Endothelial cell of umbilical vein (primary cell): ENCODE data around the gene FST. TPM values are rescaled to one million over a fixed set of nuclear protein-coding genes. Genes with fewer than 3 reads are reported as not detected.

ENCODE experiments used
- Bru-seq: library from RNA; stranded (reverse); fragments of 400-500 nt; gene quantifications from one replicate; lab custom pipeline; 2021; lab: Mats Ljungman, UMichigan
- BruChase-seq, 2 experiments: library from RNA; stranded (reverse); fragments of 400-500 nt; gene quantifications; one replicate each; lab custom pipeline; 2021; lab: Mats Ljungman, UMichigan
- BruUV-seq: library from RNA; stranded (reverse); fragments of 400-500 nt; replicated peaks from 2 replicates; lab custom pipeline; 2021; lab: Mats Ljungman, UMichigan
- CTCF ChIA-PET: fragments of 300-600, 350-600 bp; sonication (Branson Sonifier 250); formaldehyde crosslinking; loops from one replicate; lab custom pipeline; 2021; ENCODE audit warnings: antibody characterized with exemption, inconsistent platforms; lab: Charles Lee
- POLR2A ChIA-PET: fragments of 300-600, 350-600 bp; sonication (Branson Sonifier 250); formaldehyde crosslinking; loops from one replicate; lab custom pipeline; 2021; ENCODE audit warnings: antibody characterized with exemption, inconsistent platforms; lab: Charles Lee
- DNase-seq: peaks from one replicate; pipeline ENCODE4 v3.0.0-alpha.2; 2011; ENCODE audit warnings: low read depth, low spot score
- FAIRE-seq: peaks from 2 replicates; lab custom pipeline; 2011; peaks lifted over from hg19 to GRCh38; lab: Jason Lieb, UNC
- H2AFZ ChIP-seq: 2 replicates; pipeline ENCODE4 v1.6.0; 2012; ENCODE audit warnings: low read depth, low read length, control low read depth, inconsistent platforms
- H3K27ac ChIP-seq: 2 replicates; pipeline ENCODE4 v1.5.1; 2011; ENCODE audit warnings: low read depth, mild to moderate bottlenecking, control low read depth, low read length, moderate library complexity; ENCODE audit not compliant: insufficient read depth
- H3K27me3 ChIP-seq, 2 experiments: 2 replicates each; pipeline versions ENCODE4 v1.6.0 to v1.6.1; 2011; ENCODE audit warnings: low read length in 2 of 2, mixed read lengths in 1 of 2; ENCODE audit not compliant: control insufficient read depth in 2 of 2, insufficient read depth in 2 of 2
- H3K36me3 ChIP-seq, 2 experiments: 2 replicates in 1 of 2; 3 replicates in 1 of 2; pipeline ENCODE4 v1.5.1; 2011; ENCODE audit warnings: low read length in 2 of 2, mild to moderate bottlenecking in 1 of 2, moderate library complexity in 1 of 2; ENCODE audit not compliant: control insufficient read depth in 2 of 2, insufficient read depth in 2 of 2; ENCODE audit errors: extremely low read depth in 1 of 2
- H3K4me1 ChIP-seq: 3 replicates; pipeline ENCODE4 v1.5.1; 2011; ENCODE audit warnings: mild to moderate bottlenecking, low read length; ENCODE audit not compliant: control insufficient read depth, insufficient read depth; ENCODE audit errors: extremely low read depth
- H3K4me2 ChIP-seq: 2 replicates; pipeline ENCODE4 v1.6.1; 2011; ENCODE audit warnings: low read length, control low read depth, mixed read lengths; ENCODE audit not compliant: insufficient read depth
- H3K4me3 ChIP-seq, 3 experiments: fragments of 200-600 bp in 1 of 3; sonication (generic), shearing (Covaris generic) in 1 of 3; replicated peaks in 1 of 3; 2 replicates each; pipeline ENCODE4 v1.5.1; 2011 to 2016; ENCODE audit warnings: control low read depth in 3 of 3, low read length in 3 of 3, mild to moderate bottlenecking in 2 of 3, inconsistent platforms in 1 of 3, low read depth in 1 of 3, moderate library complexity in 1 of 3; ENCODE audit not compliant: insufficient read depth in 1 of 3
- H3K79me2 ChIP-seq: 2 replicates; pipeline ENCODE4 v1.6.0; 2012; ENCODE audit warnings: low read length, inconsistent platforms; ENCODE audit not compliant: control insufficient read depth, insufficient read depth
- H3K9ac ChIP-seq: replicated peaks from 2 replicates; pipeline ENCODE3; 2011; ENCODE audit warnings: low read length, control low read depth; ENCODE audit not compliant: insufficient read depth; ENCODE audit errors: extremely low read depth
- H3K9me1 ChIP-seq: replicated peaks from 3 replicates; pipeline ENCODE4 v1.6.0; 2011; ENCODE audit warnings: mild to moderate bottlenecking, low read length; ENCODE audit not compliant: control insufficient read depth, insufficient read depth; ENCODE audit errors: extremely low read depth
- H3K9me3 ChIP-seq: replicated peaks from 2 replicates; pipeline ENCODE4 v1.5.1; 2012; ENCODE audit warnings: low read length, inconsistent platforms; ENCODE audit not compliant: control insufficient read depth, insufficient read depth
- H4K20me1 ChIP-seq: replicated peaks from 2 replicates; pipeline ENCODE3; 2011; ENCODE audit warnings: mild to moderate bottlenecking, low read length; ENCODE audit not compliant: control insufficient read depth, insufficient read depth; ENCODE audit errors: extremely low read depth
- EZH2 ChIP-seq: IDR thresholded peaks from 2 replicates; pipeline ENCODE4 v1.6.1; 2012; ENCODE audit warnings: borderline replicate concordance, low read depth, mild to moderate bottlenecking, moderate library complexity, low read length, inconsistent platforms; ENCODE audit not compliant: severe bottlenecking
- FOS ChIP-seq: IDR thresholded peaks from 2 replicates; pipeline ENCODE4 v1.6.1; 2011; ENCODE audit warnings: mild to moderate bottlenecking, low read length, moderate library complexity, borderline replicate concordance; ENCODE audit not compliant: insufficient read depth
- GATA2 ChIP-seq: IDR thresholded peaks from 2 replicates; pipeline ENCODE4 v1.7.0; 2011; ENCODE audit warnings: low read depth, mild to moderate bottlenecking, moderate library complexity, mixed read lengths, low read length; ENCODE audit not compliant: insufficient read length, insufficient read depth
- JUN ChIP-seq: IDR thresholded peaks from 2 replicates; pipeline ENCODE4 v1.6.1; 2011; ENCODE audit warnings: borderline replicate concordance, low read depth; ENCODE audit not compliant: insufficient read length, insufficient read depth
- MYC ChIP-seq: IDR thresholded peaks from one replicate; pipeline ENCODE4 v1.6.1; 2011; ENCODE audit warnings: mild to moderate bottlenecking, low read depth, low read length
- POLR2A ChIP-seq: IDR thresholded peaks from 2 replicates; pipeline ENCODE4 v1.6.1; 2012; ENCODE audit warnings: low read depth, mild to moderate bottlenecking, control low read depth, low read length
- POLR2AphosphoS5 ChIP-seq: IDR thresholded peaks from 2 replicates; pipeline ENCODE4 v1.6.1; 2012; ENCODE audit warnings: low read depth, mild to moderate bottlenecking, control low read depth, low read length, moderate library complexity; ENCODE audit not compliant: insufficient read depth
- dilution Hi-C: fragments of 300-500 bp; cut with MboI; formaldehyde crosslinking; loops from one replicate; pipeline ENCODE4 v1.15.0; 2019; ENCODE audit warnings: low sequenced_read_pairs; ENCODE audit not compliant: extremely low pct_ligation_motif_present
- intact Hi-C: fragments of 100-400 bp; cut with micrococcal nuclease; formaldehyde crosslinking; loops from one replicate; pipeline ENCODE4 v1.10.0; 2022
- long read RNA-seq: library from polyadenylated mRNA; stranded (forward); transcript quantifications from one replicate; pipeline ENCODE4 v2.0.0, GENCODE V29; 2021
- polyA minus RNA-seq, 3 experiments: library from RNA; depleted of rRNA, polyadenylated mRNA; stranded (reverse); fragments of >200 nt; gene quantifications; 1 replicate in 1 of 3; 2 replicates in 2 of 3; pipeline ENCODE4 v1.2.3, GENCODE V29; 2011
- polyA plus RNA-seq, 4 experiments: library from polyadenylated mRNA; depleted of rRNA in 3 of 4; stranded (reverse) in 3 of 4; unstranded in 1 of 4; fragments of >200 nt; gene quantifications; 2 replicates each; pipeline versions ENCODE4 v1.2.1 to v1.2.3, GENCODE V29; 2011 to 2012; ENCODE audit warnings: missing spikeins in 1 of 4
- total RNA-seq: library from RNA; stranded (reverse); gene quantifications from 2 replicates; pipeline ENCODE4 v1.2.3, GENCODE V29; 2021
- TF ChIP-seq, protein P1 (sequence below), 2 donors: IDR thresholded peaks; 1 replicate in 1 of 2; 2 replicates in 1 of 2; pipeline ENCODE4 v1.5.1; 2011; ENCODE audit warnings: low read length in 2 of 2, mild to moderate bottlenecking in 2 of 2, moderate library complexity in 2 of 2, control low read depth in 1 of 2, inconsistent platforms in 1 of 2, low read depth in 1 of 2; ENCODE audit not compliant: insufficient read depth in 1 of 2; ENCODE audit errors: extremely low read depth in 1 of 2
- TF ChIP-seq, protein P2 (sequence below): IDR thresholded peaks from 2 replicates; pipeline ENCODE4 v1.6.1; 2011; ENCODE audit not compliant: insufficient read depth, insufficient read length

The FST gene, protein sequence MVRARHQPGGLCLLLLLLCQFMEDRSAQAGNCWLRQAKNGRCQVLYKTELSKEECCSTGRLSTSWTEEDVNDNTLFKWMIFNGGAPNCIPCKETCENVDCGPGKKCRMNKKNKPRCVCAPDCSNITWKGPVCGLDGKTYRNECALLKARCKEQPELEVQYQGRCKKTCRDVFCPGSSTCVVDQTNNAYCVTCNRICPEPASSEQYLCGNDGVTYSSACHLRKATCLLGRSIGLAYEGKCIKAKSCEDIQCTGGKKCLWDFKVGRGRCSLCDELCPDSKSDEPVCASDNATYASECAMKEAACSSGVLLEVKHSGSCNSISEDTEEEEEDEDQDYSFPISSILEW
- total RNA-seq, result 13.4 and 46.0 TPM in 2 replicates
- polyA plus RNA-seq, result 13.7 and 20.8 TPM in 2 replicates
- polyA plus RNA-seq (2011; cell fraction: cytosol; rRNA removed), result 23.3 and 27.4 TPM in 2 replicates
- polyA plus RNA-seq (2011; cell fraction: nucleus; rRNA removed), result 23.7 and 27.3 TPM in 2 replicates
- 17.1 and 19.2 TPM in 2 replicates for polyA plus RNA-seq (2012)
- 9.3 and 16.2 TPM in 2 replicates for polyA minus RNA-seq
- 1.3 TPM for polyA minus RNA-seq (2011; cell fraction: cytosol; rRNA and poly(A)+ RNA removed)
- 7.7 and 8.4 TPM in 2 replicates for polyA minus RNA-seq (2011; cell fraction: nucleus; rRNA and poly(A)+ RNA removed)
- Bru-seq, nascent RNA, result percentile 89 among the genes with signal in this experiment
- percentile 82 among the genes with signal in this experiment for BruChase-seq, experiment 1, labeled RNA remaining after a 6-hour chase
- BruChase-seq, experiment 2, labeled RNA remaining after a 2-hour chase, result percentile 68 among the genes with signal in this experiment
- long read RNA-seq, transcript FST-201 (6 exons, 2,519 nt), result major isoform, 23 of 35 reads
- long read RNA-seq, partial matches to known transcripts, result 0 of 35 reads
- long read RNA-seq, other reads (novel, unspliced or antisense), result 9 of 35 reads

DNA sequence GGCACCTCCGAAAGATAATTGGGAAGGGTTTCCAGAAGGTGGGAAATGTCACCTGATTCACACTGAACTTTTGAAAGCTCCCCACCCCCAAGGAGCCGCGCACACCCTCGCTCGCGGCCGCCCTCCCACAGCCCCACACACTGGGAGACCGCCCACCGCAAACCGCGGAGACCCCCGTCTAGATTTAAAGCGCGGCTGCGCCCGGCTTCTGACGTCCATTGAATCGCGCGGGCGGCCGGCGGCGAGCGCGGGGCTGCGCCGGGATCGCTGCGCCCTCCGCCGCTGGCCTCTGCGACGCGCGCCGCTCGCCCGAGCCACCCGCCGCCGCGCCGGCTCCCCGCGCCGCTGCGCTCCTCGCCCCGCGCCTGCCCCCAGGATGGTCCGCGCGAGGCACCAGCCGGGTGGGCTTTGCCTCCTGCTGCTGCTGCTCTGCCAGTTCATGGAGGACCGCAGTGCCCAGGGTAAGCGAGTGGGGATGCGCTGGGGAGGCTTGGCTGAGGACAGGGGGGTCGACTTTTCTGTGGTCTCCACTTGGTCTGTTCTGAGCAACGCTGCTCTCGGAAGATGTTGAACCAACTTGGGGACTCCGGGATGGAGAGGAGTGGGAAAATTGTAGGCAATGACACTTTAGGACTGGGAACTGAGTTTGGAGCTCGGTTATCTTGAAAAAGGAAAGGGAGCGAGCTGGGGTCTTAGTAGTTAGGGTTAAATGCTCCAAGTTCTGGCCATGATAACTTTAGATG, at the start of gene FST:
Gene FST, plus strand, starts transcription at position 214 of the 743 bp plus-strand sequence. Its CDS starts 163 bp downstream, at position 377.
- H3K4me2 ChIP-seq, result peak within 1 kb of the TSS; percentile 96
- H3K27ac ChIP-seq, result no peak within 1 kb of the TSS
- ChIA-PET POLR2A (no interaction called here), CTCF (interaction anchor here (2.0 to 3.2 kb wide), 4 partner anchors 218 to 754 kb away, joined by 9 to 12 read pairs (median 10); no protein-coding TSS in a partner anchor)
- TF ChIP-seq POLR2A (no peak), JUN (no peak), POLR2AphosphoS5 (no peak), EZH2 (no peak), MYC (no peak), FOS (no peak), GATA2 (no peak)
- TF ChIP-seq, protein P1, sequence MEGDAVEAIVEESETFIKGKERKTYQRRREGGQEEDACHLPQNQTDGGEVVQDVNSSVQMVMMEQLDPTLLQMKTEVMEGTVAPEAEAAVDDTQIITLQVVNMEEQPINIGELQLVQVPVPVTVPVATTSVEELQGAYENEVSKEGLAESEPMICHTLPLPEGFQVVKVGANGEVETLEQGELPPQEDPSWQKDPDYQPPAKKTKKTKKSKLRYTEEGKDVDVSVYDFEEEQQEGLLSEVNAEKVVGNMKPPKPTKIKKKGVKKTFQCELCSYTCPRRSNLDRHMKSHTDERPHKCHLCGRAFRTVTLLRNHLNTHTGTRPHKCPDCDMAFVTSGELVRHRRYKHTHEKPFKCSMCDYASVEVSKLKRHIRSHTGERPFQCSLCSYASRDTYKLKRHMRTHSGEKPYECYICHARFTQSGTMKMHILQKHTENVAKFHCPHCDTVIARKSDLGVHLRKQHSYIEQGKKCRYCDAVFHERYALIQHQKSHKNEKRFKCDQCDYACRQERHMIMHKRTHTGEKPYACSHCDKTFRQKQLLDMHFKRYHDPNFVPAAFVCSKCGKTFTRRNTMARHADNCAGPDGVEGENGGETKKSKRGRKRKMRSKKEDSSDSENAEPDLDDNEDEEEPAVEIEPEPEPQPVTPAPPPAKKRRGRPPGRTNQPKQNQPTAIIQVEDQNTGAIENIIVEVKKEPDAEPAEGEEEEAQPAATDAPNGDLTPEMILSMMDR (IDR thresholded peaks at IDR 0.05; ENCODE audit: extremely low read depth in 1 of 2, insufficient read depth in 1 of 2, low read depth in 1 of 2, low read length in 2 of 2), result no peak
- TF ChIP-seq, protein P2, sequence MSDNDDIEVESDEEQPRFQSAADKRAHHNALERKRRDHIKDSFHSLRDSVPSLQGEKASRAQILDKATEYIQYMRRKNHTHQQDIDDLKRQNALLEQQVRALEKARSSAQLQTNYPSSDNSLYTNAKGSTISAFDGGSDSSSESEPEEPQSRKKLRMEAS, result no peak
- H3K36me3 ChIP-seq, result no peaks in the 10 kb centered on the region
- H3K9ac ChIP-seq, result peak within 1 kb of the TSS; percentile 41
- peak within 1 kb of the TSS; percentile 91 for H2AFZ ChIP-seq
- peaks cover 4 to 42% of the 10 kb centered on the region in 2 experiments for H3K27me3 ChIP-seq
- peak within 1 kb of the TSS; percentile 54 to 82 (median 71) for H3K4me3 ChIP-seq
- no peaks in the 10 kb centered on the region for H4K20me1 ChIP-seq
- peak; percentile 41 for DNase-seq
- no peaks in the 10 kb centered on the region for H3K79me2 ChIP-seq
- peaks cover 20% of the 10 kb centered on the region for H3K4me1 ChIP-seq
- no peaks in the 10 kb centered on the region for H3K9me1 ChIP-seq
- BruUV-seq, result TSS peak; percentile 39
- intact Hi-C loops, result loop anchor here (2.0 kb wide), 1 partner anchor 830 kb away; the partner anchor contains the start of gene ARL15
- no peaks in the 10 kb centered on the region for H3K9me3 ChIP-seq
- dilution Hi-C loops, result no loop called here
- FAIRE-seq, result no peak
